Activated T-cell treated with anti-CD3 and anti-CD28 coated beads, Interleukin-2, amount 50 U/mL, for 24 hours (primary cell): ENCODE measurements around the gene TMEM9.

Experiments used
- DNase-seq: peaks from one replicate; pipeline ENCODE4 v3.0.0-alpha.2; 2020
- H3K27ac Mint-ChIP-seq: 2 replicates; pipeline ENCODE4 v1.8.0; 2020; ENCODE audit warnings: mild to moderate bottlenecking, mixed read lengths
- H3K27me3 Mint-ChIP-seq: 2 replicates; pipeline ENCODE4 v1.8.0; 2020; ENCODE audit warnings: mixed read lengths
- H3K36me3 Mint-ChIP-seq: 2 replicates; pipeline ENCODE4 v1.8.0; 2020; ENCODE audit warnings: low read depth, mixed read lengths
- H3K4me1 Mint-ChIP-seq: 2 replicates; pipeline ENCODE4 v1.8.0; 2020; ENCODE audit warnings: low read depth, mixed read lengths
- H3K4me3 Mint-ChIP-seq: 2 replicates; pipeline ENCODE4 v1.8.0; 2020; ENCODE audit warnings: mild to moderate bottlenecking, moderate library complexity, mixed read lengths
- H3K9me3 Mint-ChIP-seq: 2 replicates; pipeline ENCODE4 v1.8.0; 2020; ENCODE audit warnings: mixed read lengths

The TMEM9 gene

GRCh38 chr1:201085902-201086735 lies 68.2 kb downstream of the TMEM9 start:
- H3K9me3 Mint-ChIP-seq = no peaks in the 10 kb centered on the region
- H3K4me1 Mint-ChIP-seq = no peaks in the 10 kb centered on the region
- no peak overlapping the region for H3K27ac Mint-ChIP-seq
- peak; percentile 52 for DNase-seq
- peaks cover 9% of the 10 kb centered on the region for H3K27me3 Mint-ChIP-seq
- no peaks in the 10 kb centered on the region for H3K36me3 Mint-ChIP-seq
- H3K4me3 Mint-ChIP-seq = no peak overlapping the region
